Posterior cingulate gyrus (tissue), 11 donors: ENCODE measurements around the gene MRPL38.
"Not testable (repeated sequence)": the region's sequence is repeated elsewhere in the genome, so short reads cannot be mapped to it uniquely, and the experiment has no call there.

Source experiments
- DNase-seq, 10 donors: peaks; one replicate each; pipeline versions ENCODE4 v3.0.0 to v3.0.0-alpha.2; 2020 to 2021; ENCODE audit warnings: mixed read lengths in 3 of 10
- intact Hi-C: fragments of 100-400 bp; cut with DNase I; formaldehyde crosslinking; loops from one replicate; pipeline ENCODE4 v1.15.1; 2023

Gene MRPL38

DNA sequence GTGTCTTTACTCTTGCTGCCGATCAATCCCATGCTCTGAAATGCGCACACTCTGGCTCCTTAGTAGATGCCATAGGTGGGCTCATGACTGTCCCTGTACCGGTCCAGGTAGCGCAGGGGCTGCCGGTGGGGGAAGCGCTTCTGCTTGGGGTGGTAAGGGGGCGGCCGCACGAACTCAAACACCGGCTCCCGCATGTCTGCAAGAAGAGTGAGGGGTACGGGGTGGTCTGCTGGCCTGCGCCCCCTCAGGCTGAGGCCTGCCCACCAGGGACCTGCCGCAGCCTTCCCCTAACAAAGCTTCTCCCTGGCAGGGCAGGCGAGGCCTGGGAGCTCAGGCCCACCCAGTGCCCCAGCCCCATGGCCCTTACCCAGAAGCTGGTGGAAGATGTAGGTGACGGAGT lies 5.9 kb downstream of the MRPL38 start:
- intact Hi-C loops: loop anchor here (5.0 kb wide), 1 partner anchor 41 kb away; the partner anchor contains the start of gene WBP2
- no peak for DNase-seq

- DNase-seq: no peak
- intact Hi-C loops: loop anchor here (5.0 kb wide), 1 partner anchor 41 kb away; the partner anchor contains the start of gene WBP2
Observed at GRCh38 chr17:75898065-75898464, 6.6 kb downstream of the MRPL38 start.

GRCh38 chr17:75897160-75898019 lies 7.3 kb downstream of the MRPL38 start:
- DNase-seq: peak in 1 of 10 donors; percentile 76
- intact Hi-C loops: loop anchor here (5.0 kb wide), 1 partner anchor 40 kb away; the partner anchor contains the start of gene WBP2

DNA sequence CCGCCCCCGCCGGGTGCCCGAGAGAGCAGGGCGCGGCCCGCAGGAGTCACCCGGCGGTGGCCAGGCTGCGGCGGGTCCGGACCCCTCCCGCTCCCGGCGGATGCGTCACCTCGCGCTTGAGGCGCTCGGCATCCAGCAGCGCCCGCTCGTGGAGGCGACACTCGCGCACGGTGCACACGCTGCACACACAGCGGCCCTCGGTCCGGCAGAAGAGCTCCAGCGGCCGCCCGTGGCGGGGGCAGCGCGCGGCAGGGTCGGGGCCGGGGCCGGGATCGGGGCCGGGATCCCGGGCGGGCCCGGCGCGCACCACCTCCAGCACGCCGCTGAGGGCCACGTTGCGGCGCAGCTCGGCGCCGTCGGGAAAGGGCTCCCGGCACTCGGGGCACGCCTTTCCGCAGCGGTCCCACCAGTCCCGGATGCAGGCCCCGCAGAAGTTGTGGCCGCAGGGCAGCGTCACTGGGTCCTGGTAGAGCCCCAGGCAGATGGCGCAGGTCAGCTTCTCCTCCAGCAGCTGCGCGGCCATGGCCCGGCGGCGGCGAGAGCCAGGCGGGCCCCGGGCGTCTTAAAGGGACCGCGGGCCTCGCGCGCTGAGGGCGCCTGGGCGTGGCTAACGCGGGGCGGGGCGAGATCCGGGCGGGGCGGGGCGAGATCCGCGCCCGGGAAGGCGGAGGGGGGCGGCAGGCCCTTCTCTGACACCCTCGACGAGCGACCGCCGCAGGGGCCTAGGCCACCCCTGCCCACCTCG lies 8.1 kb downstream of the MRPL38 start, which contains the start of gene TRIM65:
Gene TRIM65, minus strand, starts transcription at position 537 of the 745 bp plus-strand sequence. Its CDS starts 14 bp downstream, at position 523.
- intact Hi-C loops: loop anchor here (5.0 kb wide), 1 partner anchor 39 kb away; the partner anchor contains the start of gene WBP2
- peak; percentile 72 to 97 (median 80) for DNase-seq

- DNase-seq: no peak
- intact Hi-C loops: loop anchor here (5.0 kb wide), 1 partner anchor 38 kb away; the partner anchor contains the start of gene WBP2
Observed at GRCh38 chr17:75895370-75896155, 9.1 kb downstream of the MRPL38 start.

DNA sequence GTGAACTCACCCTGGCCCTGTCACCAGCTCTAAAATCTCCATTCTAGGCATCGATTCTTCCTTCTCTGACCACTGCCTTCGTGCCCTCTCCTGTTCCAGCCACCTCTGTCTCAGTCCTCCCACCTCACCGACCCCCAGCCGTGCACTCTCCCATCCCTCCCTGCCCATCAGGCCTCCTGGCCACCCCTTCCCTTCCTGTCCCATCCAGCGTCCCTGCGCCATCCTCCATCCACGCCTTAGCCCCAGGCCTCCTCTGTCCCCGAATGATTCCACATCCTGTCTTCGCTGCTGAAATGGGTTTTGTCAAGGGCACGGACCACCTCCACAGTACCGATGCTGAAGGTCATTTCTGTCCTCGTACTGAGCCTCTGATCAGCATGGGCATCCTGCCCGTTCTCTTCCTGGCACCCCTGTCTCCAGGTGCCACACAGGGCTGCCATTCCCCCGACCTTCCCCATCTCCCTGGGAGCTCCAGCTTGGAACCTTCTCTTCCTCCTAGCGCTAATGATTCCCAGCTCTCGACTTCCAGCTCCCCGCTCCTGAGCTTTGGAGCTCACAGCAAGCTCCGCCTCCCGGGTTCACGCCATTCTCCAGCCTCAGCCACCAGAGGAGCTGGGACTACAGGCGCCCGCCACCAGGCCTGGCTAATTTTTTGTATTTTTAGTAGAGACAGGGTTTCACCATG lies 10.5 kb downstream of the MRPL38 start:
- intact Hi-C loops: no loop called here
- no peak for DNase-seq

GRCh38 chr17:75893305-75894048 lies 11.2 kb downstream of the MRPL38 start:
- intact Hi-C loops: no loop called here

GRCh38 chr17:75892556-75893224 lies 12.0 kb downstream of the MRPL38 start:
- intact Hi-C loops: no loop called here
- peak in 1 of 10 donors; percentile 42 for DNase-seq

More at GRCh38 chr17:75893305-75894048, 11.2 kb downstream of the MRPL38 start:
- no peak for DNase-seq

DNA sequence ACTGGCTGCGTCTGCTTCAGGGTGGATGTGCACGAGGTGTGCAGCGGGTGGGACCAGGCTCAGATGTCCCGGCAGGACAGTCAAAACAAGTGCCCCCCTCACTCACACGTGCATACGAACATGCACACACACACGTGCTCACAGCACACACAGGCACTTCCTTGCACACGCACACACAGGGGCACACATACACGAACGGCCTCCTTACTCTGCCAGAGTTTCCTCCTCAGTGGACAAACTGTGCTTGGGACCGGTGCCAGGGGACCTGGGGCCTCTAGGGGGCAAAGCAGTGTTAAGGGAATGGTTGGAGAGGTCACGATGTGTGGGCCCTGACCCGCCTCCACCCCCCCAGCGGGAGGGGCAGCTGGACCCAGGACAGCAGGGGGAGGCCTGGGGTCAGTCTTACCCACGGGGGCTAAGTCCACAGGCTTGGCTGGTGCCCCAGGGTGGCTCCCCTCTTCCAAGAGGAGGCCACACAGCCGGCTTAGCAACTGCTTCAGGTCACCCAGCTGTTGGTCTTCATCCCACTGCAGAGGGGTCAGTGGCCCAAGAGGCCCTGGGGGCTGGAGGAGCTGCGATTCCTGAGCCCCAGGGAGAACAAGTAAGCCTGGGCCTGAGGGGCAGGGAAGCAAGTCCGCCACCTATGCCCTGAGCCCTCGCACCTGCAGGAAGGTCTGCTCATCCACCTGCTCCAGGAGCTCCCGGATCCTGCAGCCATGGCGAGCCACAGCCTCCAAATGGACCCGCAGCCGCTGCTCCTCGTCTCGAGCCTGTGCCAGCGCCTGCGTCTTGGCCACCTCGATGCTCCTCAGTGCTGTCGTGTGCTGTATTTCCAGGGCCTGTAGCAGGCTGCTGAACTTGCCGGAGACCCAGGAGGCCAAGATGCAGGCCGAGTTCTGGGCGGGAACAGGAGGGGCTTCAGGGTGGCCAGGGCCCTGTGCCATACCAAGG lies 12.8 kb downstream of the MRPL38 start:
- intact Hi-C loops: no loop called here
- DNase-seq: peak in 1 of 10 donors; percentile 79

DNA sequence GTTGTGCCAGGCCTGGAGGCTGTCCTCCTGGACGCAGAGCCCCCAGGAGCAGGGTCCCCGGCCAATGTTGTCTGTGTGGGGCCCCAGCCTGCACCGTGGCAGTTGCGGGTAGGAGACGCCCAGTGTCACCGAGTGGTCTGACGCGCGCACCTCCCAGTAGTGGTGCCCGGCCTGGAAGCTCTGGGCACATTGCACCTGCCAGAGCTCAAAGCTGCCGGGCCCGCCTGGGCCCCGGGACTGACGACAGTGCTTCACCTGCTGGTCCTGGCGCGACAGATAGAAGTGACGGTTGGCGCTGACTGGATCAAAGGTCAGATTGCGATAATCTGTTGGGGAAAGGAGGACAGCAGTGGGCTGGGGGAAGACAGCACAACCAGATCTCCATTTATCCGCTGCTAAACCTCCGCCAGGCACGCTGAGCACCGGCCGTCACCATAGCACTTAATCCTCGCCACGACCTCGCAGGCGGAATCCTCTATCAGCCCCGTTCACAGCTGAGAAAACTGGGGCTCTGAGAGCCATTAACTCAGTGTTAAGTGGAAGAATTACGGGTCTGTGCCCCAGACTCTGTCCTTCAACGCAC lies 13.6 kb downstream of the MRPL38 start:
- no peak for DNase-seq
- intact Hi-C loops: no loop called here

DNA sequence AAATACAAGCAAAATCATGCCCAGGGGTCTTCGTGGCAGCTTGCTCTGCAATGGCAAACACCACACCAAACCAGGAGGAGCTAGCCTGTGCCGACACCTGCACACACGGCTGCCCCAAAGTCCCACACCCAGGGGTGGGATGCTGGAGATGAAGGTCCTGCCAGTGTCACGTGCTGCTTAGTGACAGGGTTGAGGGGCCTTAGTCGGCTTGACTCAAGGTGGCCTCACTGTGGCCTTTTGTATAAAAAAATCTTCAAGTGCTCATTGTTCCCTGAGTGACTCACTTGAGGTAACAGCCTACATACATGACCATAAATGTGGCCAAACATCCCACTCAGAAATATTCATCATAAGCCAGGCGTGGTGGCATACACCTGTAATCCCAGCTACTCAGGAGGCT lies 15.2 kb downstream of the MRPL38 start:
- intact Hi-C loops: no loop called here
- no peak for DNase-seq

DNA sequence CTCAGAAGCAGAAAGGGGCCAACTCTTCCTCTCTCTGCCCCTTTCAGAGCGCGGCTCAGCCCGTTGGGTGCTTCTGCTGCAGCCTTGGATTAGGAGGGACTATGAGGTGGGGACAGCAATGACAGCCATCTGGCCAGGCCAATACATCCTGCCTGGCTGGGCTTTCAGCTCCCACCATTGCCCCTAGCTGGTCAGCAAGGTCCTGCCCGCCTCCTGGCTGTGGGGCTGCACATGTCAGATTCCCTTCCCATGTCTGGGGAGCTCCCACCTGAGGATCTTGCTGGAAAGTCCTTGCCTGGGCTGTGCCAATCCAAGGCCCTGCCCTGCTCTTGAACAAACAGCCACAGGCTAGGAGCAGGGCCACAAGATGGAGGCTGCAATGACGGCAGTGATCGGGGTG lies 16.2 kb downstream of the MRPL38 start:
- no peak for DNase-seq
- intact Hi-C loops: no loop called here

GRCh38 chr17:75885860-75886259 lies 18.8 kb downstream of the MRPL38 start:
- intact Hi-C loops: not testable (repeated sequence)

DNA sequence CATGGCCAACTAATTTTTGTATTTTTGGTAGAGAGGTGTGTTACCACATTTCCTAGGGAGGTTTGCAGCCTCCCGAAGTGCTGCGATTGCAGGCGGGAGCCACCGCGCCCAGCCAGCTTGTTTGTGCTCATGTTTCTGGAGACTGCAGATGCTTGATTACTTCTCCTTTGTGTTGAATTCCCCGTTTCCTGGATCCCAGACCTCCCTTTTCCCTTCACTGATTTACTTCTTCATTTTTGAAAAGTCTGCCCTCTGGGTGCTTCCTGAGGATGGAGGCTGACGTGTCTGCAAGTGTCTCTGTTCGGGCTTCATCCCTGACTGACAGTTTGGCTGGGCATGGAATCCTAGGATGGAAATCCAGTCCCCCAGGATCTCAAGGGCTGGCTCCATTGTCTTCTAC lies 19.3 kb downstream of the MRPL38 start:
- no peak for DNase-seq
- intact Hi-C loops: no loop called here

More at GRCh38 chr17:75885860-75886259, 18.8 kb downstream of the MRPL38 start:
- DNase-seq: not testable (repeated sequence)

DNA sequence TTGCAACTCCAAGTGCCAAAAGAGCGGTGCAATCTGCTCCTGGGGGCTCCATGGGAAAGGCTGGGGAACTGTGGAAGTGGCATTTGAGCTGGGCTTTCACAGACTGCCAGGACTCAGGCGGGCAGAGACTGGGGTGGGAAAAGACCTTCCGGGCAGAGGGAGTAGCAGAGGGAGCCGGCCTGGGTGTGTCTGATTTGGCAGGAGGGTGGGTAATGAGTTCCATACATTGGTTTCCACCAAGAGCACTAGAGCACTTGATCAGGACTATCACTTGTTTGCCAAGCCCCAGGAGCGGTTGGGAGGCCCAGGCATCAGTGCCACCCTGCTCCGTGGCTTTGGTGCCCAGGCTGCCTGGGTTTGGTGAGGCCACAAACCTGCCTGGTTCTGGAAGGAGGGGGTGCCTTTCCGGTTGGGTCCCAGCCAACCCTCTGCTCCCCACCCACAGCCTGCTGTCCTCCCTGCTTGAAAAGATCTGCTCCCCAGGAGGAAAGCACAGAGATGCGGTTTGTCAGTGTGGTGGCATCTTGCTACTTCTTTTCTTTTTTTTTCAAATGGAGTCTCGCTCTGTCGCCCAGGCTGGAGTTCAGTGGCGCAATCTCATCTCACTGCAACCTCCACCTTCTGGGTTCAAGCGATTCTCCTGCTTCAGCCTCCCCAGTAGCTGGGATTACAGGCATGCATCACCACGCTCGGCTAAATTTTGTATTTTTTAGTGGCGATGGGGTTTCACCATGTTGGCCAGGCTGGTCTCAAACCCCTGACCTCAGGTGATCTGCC lies 22.8 kb downstream of the MRPL38 start:
- DNase-seq: no peak
- intact Hi-C loops: no loop called here

DNA sequence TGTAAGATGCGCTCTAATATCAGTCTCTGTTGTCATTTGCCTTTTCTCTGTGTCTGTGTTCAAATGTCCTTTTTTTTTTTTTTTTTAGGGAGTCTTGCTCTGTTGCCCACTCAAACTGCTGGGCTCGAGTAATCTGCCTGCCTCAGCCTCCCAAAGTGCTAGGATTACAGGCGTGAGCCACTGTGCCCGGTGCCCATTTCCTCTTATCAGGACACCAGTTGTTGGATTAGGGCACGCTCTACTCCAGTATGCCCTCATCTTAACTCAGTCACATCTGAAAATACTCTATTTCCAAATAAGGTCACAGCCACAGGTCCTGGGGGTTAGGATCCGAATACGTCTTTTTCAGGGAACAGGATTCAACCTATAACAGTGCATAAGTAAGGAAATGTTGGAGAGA lies 24.4 kb downstream of the MRPL38 start:
- intact Hi-C loops: no loop called here
- DNase-seq: no peak
